PC-3 (cell line): ENCODE results near the gene TCFL5. TPM values are rescaled to one million over a fixed set of nuclear protein-coding genes. Genes with fewer than 3 reads are reported as not detected.
A peak's percentile ranks its signal among the peaks of the same experiment; 100 is the strongest.

Experiments
- ATAC-seq: fragments of 200-7000 bp; cut with Tn5 transposase; 2 replicates; pipeline ENCODE4 v1.9.1; 2020; ENCODE audit warnings: mild to moderate bottlenecking, moderate library complexity
- BruUV-seq: library from RNA; stranded (reverse); fragments of 400-500 nt; replicated peaks from 2 replicates; lab custom pipeline; 2021; lab: Mats Ljungman, UMichigan
- CTCF ChIA-PET: fragments of 300-600 bp; sonication (Branson Sonifier 250); formaldehyde crosslinking; loops from one replicate; lab custom pipeline; 2022; ENCODE audit warnings: antibody characterized with exemption; lab: Charles Lee
- POLR2A ChIA-PET: fragments of 300-600 bp; sonication (Branson Sonifier 250); formaldehyde crosslinking; loops from one replicate; lab custom pipeline; 2022; ENCODE audit warnings: antibody characterized with exemption; ENCODE audit not compliant: unreplicated experiment; lab: Charles Lee
- DNase-seq: peaks from one replicate; pipeline ENCODE4 v3.0.0-alpha.2; 2015
- H2AFZ ChIP-seq: fragments of 300-600 bp; sonication (generic); 2 replicates; pipeline ENCODE4 v1.6.0; 2016; ENCODE audit warnings: antibody characterized with exemption, low read length
- H3F3A ChIP-seq: fragments of 300-600 bp; sonication (generic); one replicate; pipeline ENCODE4 v1.6.0; 2017; ENCODE audit warnings: antibody characterized with exemption, low read length, control low read depth, mild to moderate bottlenecking; ENCODE audit not compliant: unreplicated experiment
- H3K27ac ChIP-seq: fragments of 300-600 bp; sonication (generic); 2 replicates; pipeline ENCODE4 v1.5.1; 2016; ENCODE audit warnings: mild to moderate bottlenecking, low read length
- H3K27me3 ChIP-seq: fragments of 300-600 bp; sonication (generic); 2 replicates; pipeline ENCODE4 v1.6.1; 2016; ENCODE audit warnings: low read length, mixed read lengths
- H3K36me3 ChIP-seq: fragments of 300-600 bp; sonication (generic); 2 replicates; pipeline ENCODE4 v1.6.1; 2016; ENCODE audit warnings: low read depth, mixed run types, low read length, mixed read lengths
- H3K4me1 ChIP-seq: fragments of 300-600 bp; sonication (generic); 2 replicates; pipeline ENCODE4 v1.5.1; 2016; ENCODE audit warnings: low read length; ENCODE audit not compliant: insufficient read depth
- H3K4me2 ChIP-seq: fragments of 300-600 bp; sonication (generic); 2 replicates; pipeline ENCODE4 v1.6.0; 2016; ENCODE audit warnings: low read length
- H3K4me3 ChIP-seq: fragments of 300-600 bp; sonication (generic); 2 replicates; pipeline ENCODE4 v1.5.1; 2016; ENCODE audit warnings: mild to moderate bottlenecking, low read length, mixed read lengths
- H3K79me2 ChIP-seq: fragments of 300-600 bp; sonication (generic); 2 replicates; pipeline ENCODE4 v1.6.1; 2017; ENCODE audit warnings: low read length, mixed read lengths
- H3K9ac ChIP-seq: fragments of 300-600 bp; sonication (generic); 2 replicates; pipeline ENCODE4 v1.6.0; 2016; ENCODE audit warnings: mild to moderate bottlenecking, low read length
- H3K9me2 ChIP-seq: fragments of 300-600 bp; sonication (generic); replicated peaks from 2 replicates; pipeline ENCODE4 v1.6.1; 2016; ENCODE audit warnings: mixed run types, low read length, mixed read lengths
- H3K9me3 ChIP-seq: fragments of 300-600 bp; sonication (generic); 2 replicates; pipeline ENCODE4 v1.6.1; 2016; ENCODE audit warnings: low read length, mixed read lengths
- H4K20me1 ChIP-seq: fragments of 300-600 bp; sonication (generic); 2 replicates; pipeline ENCODE4 v1.6.1; 2016; ENCODE audit warnings: low read length, mixed read lengths
- CTCF ChIP-seq: fragments of 300-600 bp; sonication (generic); conservative IDR thresholded peaks from 2 replicates; pipeline ENCODE4 v1.5.1; 2017; ENCODE audit warnings: antibody characterized with exemption, low read depth, mild to moderate bottlenecking, low read length
- EZH2 ChIP-seq: fragments of 300-600 bp; sonication (generic); IDR thresholded peaks from one replicate; pipeline ENCODE4 v1.6.1; 2017; ENCODE audit warnings: antibody characterized with exemption, mild to moderate bottlenecking, low read length; ENCODE audit not compliant: unreplicated experiment
- EZH2phosphoT487 ChIP-seq: fragments of 300-600 bp; sonication (generic); IDR thresholded peaks from 2 replicates; pipeline ENCODE4 v1.6.1; 2018; ENCODE audit warnings: mild to moderate bottlenecking, antibody characterized with exemption, low read length, borderline replicate concordance
- intact Hi-C: fragments of 100-400 bp; cut with micrococcal nuclease; formaldehyde crosslinking; loops from 2 replicates; pipeline ENCODE4 v1.9.0; 2023
- total RNA-seq: library from RNA; depleted of rRNA; stranded (reverse); fragments of >200 nt; gene quantifications from 2 replicates; pipeline ENCODE4 v1.2.3, GENCODE V29; 2014

TCFL5 gene
- total RNA-seq, 1 experiment from 2014 or later = 15.8 TPM

GRCh38 chr20:62900052-62900691 lies 38.5 kb upstream of the TCFL5 start:
- Histone ChIP-seq H3K79me2 (no peaks in the 10 kb centered on the region), H3K9ac (no peak overlapping the region), H3K36me3 (peaks cover 38% of the 10 kb centered on the region), H3K4me3 (no peak overlapping the region), H3F3A (no peaks in the 10 kb centered on the region), H3K27me3 (no peaks in the 10 kb centered on the region), H3K9me2 (no peaks in the 10 kb centered on the region), H3K27ac (peak overlapping the region; percentile 28), H2AFZ (no peak overlapping the region), H4K20me1 (0 out of 2 replicates have a peak, but pooled peaks cover 3% of the 10 kb centered on the region), H3K4me1 (peaks cover 15% of the 10 kb centered on the region), H3K4me2 (peak overlapping the region; percentile 37; the same call in 1 of the 2 replicates), H3K9me3 (no peaks in the 10 kb centered on the region)
- intact Hi-C loops = loop anchor here (1.0 to 2.0 kb wide), 3 partner anchors 25 to 109 kb away; partner anchors contain the start of gene GID8
- POLR2A ChIA-PET = interaction anchor here (0.6 kb wide), 1 partner anchor 67 kb away, joined by 4 read pairs; no protein-coding TSS in a partner anchor
- no TSS peak for BruUV-seq
- CTCF ChIA-PET = no interaction called here
- TF ChIP-seq EZH2phosphoT487 (no peak), EZH2 (no peak), CTCF (peak; percentile 69)
- peak; percentile 86 for ATAC-seq
- peak; percentile 74 for DNase-seq

- ATAC-seq = no peak
- no TSS peak for BruUV-seq
- POLR2A ChIA-PET = no interaction called here
These were observed 38.0 kb upstream of the TCFL5 start for GRCh38 chr20:62899633-62900051.

More at GRCh38 chr20:62899633-62900051, 38.0 kb upstream of the TCFL5 start:
- TF ChIP-seq CTCF (no peak), EZH2 (no peak), EZH2phosphoT487 (no peak)
- Histone ChIP-seq H3K9me2 (no peaks in the 10 kb centered on the region), H3K27ac (no peak overlapping the region), H4K20me1 (0 out of 2 replicates have a peak, but pooled peaks cover 3% of the 10 kb centered on the region), H3K9ac (no peak overlapping the region), H3K36me3 (peaks cover 38% of the 10 kb centered on the region), H3K9me3 (no peaks in the 10 kb centered on the region), H3K4me2 (no peak overlapping the region), H3K79me2 (no peaks in the 10 kb centered on the region), H3K4me3 (no peak overlapping the region), H3K27me3 (no peaks in the 10 kb centered on the region), H2AFZ (no peak overlapping the region), H3K4me1 (peaks cover 15% of the 10 kb centered on the region), H3F3A (no peaks in the 10 kb centered on the region)
- DNase-seq = no peak
- CTCF ChIA-PET = no interaction called here
- intact Hi-C loops = loop anchor here (1.0 to 2.0 kb wide), 3 partner anchors 25 to 110 kb away; partner anchors contain the start of gene GID8
